GM12878 (cell line): ENCODE data around the gene MVP. TPM values are rescaled to one million over a fixed set of nuclear protein-coding genes. Genes with fewer than 3 reads are reported as not detected.
A peak's percentile ranks its signal among the peaks of the same experiment; 100 is the strongest.

Experiments used
- ATAC-seq: fragments of 200-7000 bp; cut with Tn5 transposase; 3 replicates; pipeline ENCODE4 v1.9.1; 2020; ENCODE audit warnings: mild to moderate bottlenecking, moderate library complexity
- BruUV-seq: library from RNA; stranded (reverse); fragments of 400-500 nt; replicated peaks from 2 replicates; lab custom pipeline; 2021; lab: Mats Ljungman, UMichigan
- CTCF ChIA-PET: fragments of 300-600 bp; sonication (Branson Sonifier 250); formaldehyde crosslinking; extraction: SDS; loops from one replicate; lab custom pipeline; 2021; ENCODE audit warnings: inconsistent platforms; lab: Yijun Ruan, JAX
- POLR2A ChIA-PET: fragments of 350-600 bp; formaldehyde crosslinking; extraction: SDS; loops from one replicate; lab custom pipeline; 2021; ENCODE audit warnings: inconsistent platforms; lab: Charles Lee
- RAD21 ChIA-PET: fragments of 300-600 bp; sonication (Branson Sonifier 250); formaldehyde crosslinking; loops from one replicate; lab custom pipeline; 2023; ENCODE audit warnings: antibody characterized with exemption; ENCODE audit not compliant: unreplicated experiment; lab: Charles Lee
- SMC1A ChIA-PET: fragments of 300-600 bp; sonication (Branson Sonifier 250); formaldehyde crosslinking; loops from one replicate; lab custom pipeline; 2023; ENCODE audit not compliant: unreplicated experiment, uncharacterized antibody; lab: Charles Lee
- DNase-seq: peaks from one replicate; pipeline ENCODE4 v3.0.0-alpha.2; 2011; ENCODE audit warnings: low read depth, low spot score
- FAIRE-seq: peaks from 3 replicates; lab custom pipeline; 2011; peaks lifted over from hg19 to GRCh38; lab: Jason Lieb, UNC
- H2AFZ ChIP-seq: 2 replicates; pipeline ENCODE4 v1.6.0; 2011; ENCODE audit warnings: low read depth, low read length, control low read depth; ENCODE audit not compliant: control insufficient read depth
- H3K27ac ChIP-seq: 2 replicates; pipeline ENCODE4 v1.5.1; 2011; ENCODE audit warnings: control low read depth; ENCODE audit not compliant: control insufficient read depth, insufficient read depth
- H3K27me3 ChIP-seq, 2 experiments: replicated peaks in 1 of 2; 2 replicates each; pipeline versions ENCODE4 v1.6.0 to v1.6.1; 2011; ENCODE audit warnings: low read length in 1 of 2; ENCODE audit not compliant: control insufficient read depth in 2 of 2, insufficient read depth in 2 of 2
- H3K36me3 ChIP-seq, 2 experiments: 2 replicates each; pipeline ENCODE4 v1.5.1; 2011; ENCODE audit warnings: low read length in 1 of 2; ENCODE audit not compliant: control insufficient read depth in 2 of 2, insufficient read depth in 2 of 2
- H3K4me1 ChIP-seq: 2 replicates; pipeline ENCODE4 v1.6.1; 2011; ENCODE audit warnings: mild to moderate bottlenecking, low read length, moderate library complexity, mixed read lengths; ENCODE audit not compliant: control insufficient read depth, insufficient read depth
- H3K4me2 ChIP-seq: 2 replicates; pipeline ENCODE4 v1.6.0; 2011; ENCODE audit warnings: control low read depth; ENCODE audit not compliant: control insufficient read depth, insufficient read depth
- H3K4me3 ChIP-seq: fragments of 200-600 bp; sonication (generic); 2 replicates; pipeline ENCODE4 v1.5.1; 2016
- H3K79me2 ChIP-seq: 2 replicates; pipeline ENCODE4 v1.6.0; 2011; ENCODE audit warnings: low read length; ENCODE audit not compliant: control insufficient read depth, insufficient read depth
- H3K9ac ChIP-seq: 2 replicates; pipeline ENCODE4 v1.8.0; 2011; ENCODE audit warnings: low read length, control low read depth, mixed read lengths; ENCODE audit not compliant: control insufficient read depth, insufficient read depth
- H3K9me3 ChIP-seq: replicated peaks from 3 replicates; pipeline ENCODE4 v1.5.1; 2011; ENCODE audit warnings: mild to moderate bottlenecking, low read length; ENCODE audit not compliant: control insufficient read depth, insufficient read depth
- H4K20me1 ChIP-seq: 2 replicates; pipeline ENCODE4 v1.6.0; 2011; ENCODE audit not compliant: control insufficient read depth, insufficient read depth
- BCL11A ChIP-seq: IDR thresholded peaks from 2 replicates; pipeline ENCODE4 v1.6.1; 2011; ENCODE audit warnings: low read depth, low read length
- FOXM1 ChIP-seq: IDR thresholded peaks from 2 replicates; pipeline ENCODE4 v1.6.1; 2012; ENCODE audit warnings: low read depth, mild to moderate bottlenecking, inconsistent platforms, low read length, moderate library complexity
- JUNB ChIP-seq: IDR thresholded peaks from 2 replicates; pipeline ENCODE4 v1.6.1; 2016; ENCODE audit warnings: antibody characterized with exemption, mild to moderate bottlenecking
- KLF5 ChIP-seq: fragments of 450-650 bp; IDR thresholded peaks from 2 replicates; pipeline ENCODE4 v1.6.1; 2014; ENCODE audit warnings: mild to moderate bottlenecking; ENCODE audit not compliant: partially characterized antibody
- LARP7 ChIP-seq: fragments of 450-650 bp; IDR thresholded peaks from 2 replicates; pipeline ENCODE4 v1.6.1; 2017; ENCODE audit warnings: mild to moderate bottlenecking
- RELA ChIP-seq: fragments of 450-650 bp; IDR thresholded peaks from 2 replicates; pipeline ENCODE4 v1.8.0; 2014; ENCODE audit warnings: borderline replicate concordance; ENCODE audit not compliant: partially characterized antibody
- RFX5 ChIP-seq: IDR thresholded peaks from 2 replicates; pipeline ENCODE4 v1.6.1; 2011; ENCODE audit warnings: low read depth, low read length, improper control_type of control experiment
- SMAD1 ChIP-seq: fragments of 450-650 bp; IDR thresholded peaks from 2 replicates; pipeline ENCODE4 v1.6.1; 2018; ENCODE audit warnings: mild to moderate bottlenecking, low read depth; ENCODE audit not compliant: partially characterized antibody
- SP1 ChIP-seq: IDR thresholded peaks from one replicate; pipeline ENCODE4 v1.6.1; 2011; ENCODE audit warnings: low read depth, low read length
- TARDBP ChIP-seq: IDR thresholded peaks from 2 replicates; pipeline ENCODE4 v1.6.1; 2016; ENCODE audit warnings: borderline replicate concordance
- WGBS: methylation state at CpG from one replicate; pipeline ENCODE4 v1.1.6; 2016; ENCODE audit warnings: low lambda C conversion rate; ENCODE audit not compliant: insufficient replicate concordance, insufficient coverage; ENCODE audit errors: missing lambda C conversion rate; 5-methylcytosine and 5-hydroxymethylcytosine counted together
- in situ Hi-C: fragments of 300-500 bp; cut with MboI; formaldehyde crosslinking; loops from 9 replicates; pipeline ENCODE4 v1.14.3; 2018; ENCODE audit warnings: mixed read lengths
- intact Hi-C: fragments of 100-400 bp; cut with micrococcal nuclease; formaldehyde crosslinking; loops from one replicate; pipeline ENCODE4 v1.14.2; 2022; ENCODE audit not compliant: unreplicated experiment
- polyA plus RNA-seq, 11 experiments: library from polyadenylated mRNA; depleted of rRNA in 4 of 11; unstranded in 6 of 11; stranded (reverse) in 5 of 11; fragments of >200 nt; fragmentation: Nextera tagmentation in 4 of 11; fragmentation: Illumina TruSeq in 1 of 11; extraction: Ambion mirVana in 4 of 11; extraction: Trizol in 1 of 11; gene quantifications; 1 replicate in 1 of 11; 2 replicates in 10 of 11; pipeline versions ENCODE4 v1.2.1 to v1.2.3, GENCODE V29; 2011 to 2016; ENCODE audit warnings: inconsistent platforms in 2 of 11, missing spikeins in 2 of 11, low read depth in 1 of 11
- total RNA-seq, 4 experiments: library from RNA; depleted of rRNA in 3 of 4; stranded (reverse); fragments of >200 nt in 3 of 4; fragmentation: Illumina TruSeq in 1 of 4; extraction: Trizol in 1 of 4; gene quantifications; 2 replicates each; pipeline versions ENCODE4 v1.2.1 to v1.2.3, GENCODE V29; 2013 to 2021
- TF ChIP-seq, protein P1 (sequence below): IDR thresholded peaks from 2 replicates; pipeline ENCODE4 v1.6.1; 2012; ENCODE audit warnings: low read length, inconsistent platforms
- TF ChIP-seq, protein P2 (sequence below): fragments of 450-650 bp; IDR thresholded peaks from 2 replicates; pipeline ENCODE4 v1.6.1; 2016; ENCODE audit warnings: mild to moderate bottlenecking, moderate library complexity, borderline replicate concordance
- TF ChIP-seq, protein P3 (sequence below): fragments of 450-650 bp; conservative IDR thresholded peaks from 2 replicates; pipeline ENCODE4 v1.6.1; 2017; ENCODE audit warnings: mild to moderate bottlenecking, moderate library complexity

Gene MVP
- total and polyA plus RNA-seq, 10 of the 15 experiments (the other 5 are each of a cell fraction or from before 2014, with no cell fraction given), result 0.98 to 74.2 (median 54.7) TPM

DNA sequence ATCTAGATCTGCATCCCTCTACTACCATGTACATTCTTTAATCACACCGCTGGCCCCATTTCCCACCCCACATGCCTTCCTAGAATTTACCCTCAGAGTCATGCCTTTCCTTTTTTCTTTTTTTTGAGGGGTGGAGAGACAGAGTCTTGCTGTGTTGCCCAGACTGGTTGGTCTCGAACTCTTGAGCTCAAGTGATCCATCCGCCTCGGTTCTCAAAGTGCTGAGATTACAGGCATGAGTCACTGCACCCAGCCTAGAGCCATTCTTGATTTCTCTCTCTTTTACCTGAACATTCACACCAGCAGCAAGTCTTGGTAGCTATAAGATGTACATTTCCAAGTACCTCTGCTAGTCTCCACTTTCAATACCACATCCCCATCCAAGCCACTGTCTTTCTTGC, 2.2 kb upstream of the MVP start:
- peaks cover 0 to 2% of the 10 kb centered on the region in 2 experiments; a peak in 1 of 4 replicates for H3K36me3 ChIP-seq
- H3K9ac ChIP-seq, result no peak overlapping the region
- ChIA-PET SMC1A (interaction anchor here (0.7 to 7.8 kb wide), 9 partner anchors 10 to 138 kb away, joined by 3 to 48 read pairs (median 3); no protein-coding TSS in a partner anchor), RAD21 (interaction anchor here (1.0 to 7.9 kb wide), 2 partner anchors 11 to 30 kb away, joined by 6 to 51 read pairs; no protein-coding TSS in a partner anchor), POLR2A (interaction anchor here (0.5 to 5.5 kb wide), 8 partner anchors 8 to 220 kb away, joined by 3 to 40 read pairs (median 3); partner anchors contain the start of gene MAZ), CTCF (interaction anchor here (0.5 to 8.3 kb wide), 8 partner anchors 10 to 156 kb away, joined by 3 to 99 read pairs (median 5); partner anchors contain the start of genes KIF22 and TAOK2)
- 0 out of 2 replicates have a peak overlapping the region, but pooled peaks have one; percentile 99 for H3K4me3 ChIP-seq
- ATAC-seq (no peak), FAIRE-seq (no peak), DNase-seq (no peak)
- intact Hi-C loops (loop anchor here (5.0 kb wide), 1 partner anchor 204 kb away; the partner anchor contains the start of gene C16orf92), in situ Hi-C loops (loop anchor here (5.0 kb wide), 1 partner anchor 216 kb away; no protein-coding TSS in a partner anchor)
- H3K27me3 ChIP-seq, result no peaks in the 10 kb centered on the region
- no peaks in the 10 kb centered on the region for H4K20me1 ChIP-seq
- no peaks in the 10 kb centered on the region for H3K9me3 ChIP-seq
- peaks cover 46% of the 10 kb centered on the region for H3K79me2 ChIP-seq
- peaks cover 17% of the 10 kb centered on the region for H3K4me1 ChIP-seq
- no peak overlapping the region for H3K27ac ChIP-seq
- BruUV-seq, result no TSS peak
- no peak overlapping the region for H2AFZ ChIP-seq
- peak overlapping the region; percentile 89; the same call in 1 of the 2 replicates for H3K4me2 ChIP-seq
- WGBS, result 100% methylated on average over 4 of the region's 4 CpGs
- no peak for TF ChIP-seq JUNB
- TF ChIP-seq, protein P1, sequence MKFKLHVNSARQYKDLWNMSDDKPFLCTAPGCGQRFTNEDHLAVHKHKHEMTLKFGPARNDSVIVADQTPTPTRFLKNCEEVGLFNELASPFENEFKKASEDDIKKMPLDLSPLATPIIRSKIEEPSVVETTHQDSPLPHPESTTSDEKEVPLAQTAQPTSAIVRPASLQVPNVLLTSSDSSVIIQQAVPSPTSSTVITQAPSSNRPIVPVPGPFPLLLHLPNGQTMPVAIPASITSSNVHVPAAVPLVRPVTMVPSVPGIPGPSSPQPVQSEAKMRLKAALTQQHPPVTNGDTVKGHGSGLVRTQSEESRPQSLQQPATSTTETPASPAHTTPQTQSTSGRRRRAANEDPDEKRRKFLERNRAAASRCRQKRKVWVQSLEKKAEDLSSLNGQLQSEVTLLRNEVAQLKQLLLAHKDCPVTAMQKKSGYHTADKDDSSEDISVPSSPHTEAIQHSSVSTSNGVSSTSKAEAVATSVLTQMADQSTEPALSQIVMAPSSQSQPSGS, result no peak
- TF ChIP-seq TARDBP, result no peak
- TF ChIP-seq LARP7, result no peak
- no peak for TF ChIP-seq RFX5
- TF ChIP-seq, protein P2, sequence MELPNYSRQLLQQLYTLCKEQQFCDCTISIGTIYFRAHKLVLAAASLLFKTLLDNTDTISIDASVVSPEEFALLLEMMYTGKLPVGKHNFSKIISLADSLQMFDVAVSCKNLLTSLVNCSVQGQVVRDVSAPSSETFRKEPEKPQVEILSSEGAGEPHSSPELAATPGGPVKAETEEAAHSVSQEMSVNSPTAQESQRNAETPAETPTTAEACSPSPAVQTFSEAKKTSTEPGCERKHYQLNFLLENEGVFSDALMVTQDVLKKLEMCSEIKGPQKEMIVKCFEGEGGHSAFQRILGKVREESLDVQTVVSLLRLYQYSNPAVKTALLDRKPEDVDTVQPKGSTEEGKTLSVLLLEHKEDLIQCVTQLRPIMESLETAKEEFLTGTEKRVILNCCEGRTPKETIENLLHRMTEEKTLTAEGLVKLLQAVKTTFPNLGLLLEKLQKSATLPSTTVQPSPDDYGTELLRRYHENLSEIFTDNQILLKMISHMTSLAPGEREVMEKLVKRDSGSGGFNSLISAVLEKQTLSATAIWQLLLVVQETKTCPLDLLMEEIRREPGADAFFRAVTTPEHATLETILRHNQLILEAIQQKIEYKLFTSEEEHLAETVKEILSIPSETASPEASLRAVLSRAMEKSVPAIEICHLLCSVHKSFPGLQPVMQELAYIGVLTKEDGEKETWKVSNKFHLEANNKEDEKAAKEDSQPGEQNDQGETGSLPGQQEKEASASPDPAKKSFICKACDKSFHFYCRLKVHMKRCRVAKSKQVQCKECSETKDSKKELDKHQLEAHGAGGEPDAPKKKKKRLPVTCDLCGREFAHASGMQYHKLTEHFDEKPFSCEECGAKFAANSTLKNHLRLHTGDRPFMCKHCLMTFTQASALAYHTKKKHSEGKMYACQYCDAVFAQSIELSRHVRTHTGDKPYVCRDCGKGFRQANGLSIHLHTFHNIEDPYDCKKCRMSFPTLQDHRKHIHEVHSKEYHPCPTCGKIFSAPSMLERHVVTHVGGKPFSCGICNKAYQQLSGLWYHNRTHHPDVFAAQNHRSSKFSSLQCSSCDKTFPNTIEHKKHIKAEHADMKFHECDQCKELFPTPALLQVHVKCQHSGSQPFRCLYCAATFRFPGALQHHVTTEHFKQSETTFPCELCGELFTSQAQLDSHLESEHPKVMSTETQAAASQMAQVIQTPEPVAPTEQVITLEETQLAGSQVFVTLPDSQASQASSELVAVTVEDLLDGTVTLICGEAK, result no peak
- TF ChIP-seq, protein P3, sequence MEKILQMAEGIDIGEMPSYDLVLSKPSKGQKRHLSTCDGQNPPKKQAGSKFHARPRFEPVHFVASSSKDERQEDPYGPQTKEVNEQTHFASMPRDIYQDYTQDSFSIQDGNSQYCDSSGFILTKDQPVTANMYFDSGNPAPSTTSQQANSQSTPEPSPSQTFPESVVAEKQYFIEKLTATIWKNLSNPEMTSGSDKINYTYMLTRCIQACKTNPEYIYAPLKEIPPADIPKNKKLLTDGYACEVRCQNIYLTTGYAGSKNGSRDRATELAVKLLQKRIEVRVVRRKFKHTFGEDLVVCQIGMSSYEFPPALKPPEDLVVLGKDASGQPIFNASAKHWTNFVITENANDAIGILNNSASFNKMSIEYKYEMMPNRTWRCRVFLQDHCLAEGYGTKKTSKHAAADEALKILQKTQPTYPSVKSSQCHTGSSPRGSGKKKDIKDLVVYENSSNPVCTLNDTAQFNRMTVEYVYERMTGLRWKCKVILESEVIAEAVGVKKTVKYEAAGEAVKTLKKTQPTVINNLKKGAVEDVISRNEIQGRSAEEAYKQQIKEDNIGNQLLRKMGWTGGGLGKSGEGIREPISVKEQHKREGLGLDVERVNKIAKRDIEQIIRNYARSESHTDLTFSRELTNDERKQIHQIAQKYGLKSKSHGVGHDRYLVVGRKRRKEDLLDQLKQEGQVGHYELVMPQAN, result no peak
- no peak for TF ChIP-seq SP1
- TF ChIP-seq RELA, result no peak
- TF ChIP-seq SMAD1, result no peak
- TF ChIP-seq FOXM1, result no peak
- no peak for TF ChIP-seq KLF5
- TF ChIP-seq BCL11A, result no peak
